CD4-positive, alpha-beta T cell treated with Interleukin-1 beta for 1 hour (primary cell): ENCODE data around the gene TESK2.
"Not testable (repeated sequence)": the region's sequence is repeated elsewhere in the genome, so short reads cannot be mapped to it uniquely, and the experiment has no call there.

ENCODE experiments used
- DNase-seq, 2 donors: peaks; one replicate each; pipeline ENCODE4 v3.0.0-alpha.2; 2020 to 2022

Gene TESK2

GRCh38 chr1:45490626-45491486 is at the start of gene TESK2:
TSS of gene TESK2 (minus strand) at chr1:45491163. CDS start at chr1:45457785, 33,378 bp downstream.
- peak; percentile 99 for DNase-seq

- no peak for DNase-seq
These were observed 45.9 kb upstream of the TESK2 start for GRCh38 chr1:45536886-45537285.

GRCh38 chr1:45535988-45536766 is 45.2 kb upstream of the TESK2 start:
- DNase-seq, result no peak

GRCh38 chr1:45531873-45532272 is 40.9 kb upstream of the TESK2 start:
- no peak for DNase-seq

- DNase-seq, result no peak
These were observed 39.7 kb upstream of the TESK2 start for GRCh38 chr1:45530632-45531135.

- no peak for DNase-seq
These were observed 35.2 kb upstream of the TESK2 start for GRCh38 chr1:45526135-45526644.

- not testable (repeated sequence) for DNase-seq
These were observed 33.0 kb upstream of the TESK2 start for GRCh38 chr1:45523975-45524374.

GRCh38 chr1:45523516-45523915 is 32.6 kb upstream of the TESK2 start:
- DNase-seq, result not testable (repeated sequence)

GRCh38 chr1:45522324-45523104 is 31.6 kb upstream of the TESK2 start:
- DNase-seq, result no peak

GRCh38 chr1:45521413-45522323 is 30.7 kb upstream of the TESK2 start, which contains the start of gene PRDX1:
TSS of gene PRDX1 (minus strand) at chr1:45521884. CDS start at chr1:45519043, 2,841 bp downstream.
- peak; percentile 95 to 97 for DNase-seq

GRCh38 chr1:45519774-45520173 is 28.8 kb upstream of the TESK2 start:
- DNase-seq, result not testable (repeated sequence)

- no peak for DNase-seq
These were observed 27.9 kb upstream of the TESK2 start for GRCh38 chr1:45518910-45519309.

GRCh38 chr1:45518366-45518765 is 27.4 kb upstream of the TESK2 start:
- not testable (repeated sequence) for DNase-seq

- no peak for DNase-seq
These were observed 25.5 kb upstream of the TESK2 start for GRCh38 chr1:45516465-45516864.

GRCh38 chr1:45516036-45516435 is 25.1 kb upstream of the TESK2 start:
- no peak for DNase-seq

- not testable (repeated sequence) for DNase-seq
These were observed 22.7 kb upstream of the TESK2 start for GRCh38 chr1:45513532-45514260.

GRCh38 chr1:45512641-45513054 is 21.7 kb upstream of the TESK2 start:
- DNase-seq, result peak; percentile 64 to 66

GRCh38 chr1:45510972-45511527 is 20.1 kb upstream of the TESK2 start:
- DNase-seq, result no peak

GRCh38 chr1:45510036-45510971 is 19.3 kb upstream of the TESK2 start:
- no peak for DNase-seq
